HPDE6-E6E7 (cell line): Measurements from ENCODE around the gene HTR1E.
A peak's percentile ranks its signal among the peaks of the same experiment; 100 is the strongest.
"Not testable (repeated sequence)": the region's sequence is repeated elsewhere in the genome, so short reads cannot be mapped to it uniquely, and the experiment has no call there.

Experiments
- DNase-seq: peaks from one replicate; pipeline ENCODE4 v3.0.0; 2011; ENCODE audit warnings: missing footprints; ENCODE audit errors: extremely low spot score

Gene HTR1E

DNA sequence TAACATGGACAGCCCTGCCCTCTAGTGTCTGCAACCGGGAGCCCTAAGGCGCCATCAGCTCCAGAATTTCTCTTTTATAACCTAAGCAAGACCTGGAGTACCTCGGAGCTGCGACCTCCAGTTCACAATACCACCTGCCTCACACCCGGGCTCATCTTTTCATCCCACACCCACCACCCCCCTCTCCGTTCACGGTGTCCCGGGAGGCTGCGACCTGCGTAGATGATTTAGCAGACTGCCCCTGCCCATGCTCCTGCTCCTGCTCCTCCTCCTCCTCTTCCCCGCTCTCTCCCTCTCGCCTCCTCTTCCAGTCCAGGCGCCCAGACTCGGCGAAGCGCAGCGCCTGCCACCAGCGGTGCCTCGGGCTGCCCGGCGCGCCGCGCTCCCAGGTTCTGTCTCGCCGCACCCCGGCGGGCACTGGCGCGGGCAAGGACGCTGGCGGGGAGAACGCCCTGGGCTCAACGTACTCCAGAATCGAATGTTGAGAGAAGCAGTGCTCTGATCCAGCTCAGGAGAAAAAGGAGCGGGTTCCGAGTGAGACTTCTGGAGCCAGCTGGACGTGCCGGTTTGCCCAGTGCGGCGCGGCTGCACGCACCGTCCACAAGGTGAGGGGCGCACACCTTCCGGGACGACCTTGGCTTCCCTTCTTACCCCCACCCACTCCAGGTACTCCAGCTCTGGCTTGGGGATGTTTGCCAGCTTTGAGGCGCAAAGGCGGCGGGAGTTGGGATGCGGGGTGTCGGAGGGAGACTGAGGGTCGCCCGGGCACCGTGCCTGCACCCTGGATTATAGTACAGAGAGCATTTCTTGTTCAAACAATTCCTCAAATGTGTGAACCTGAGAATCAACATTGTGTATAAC, at the start of gene HTR1E:
Gene HTR1E, plus strand, starts transcription at position 310 of the 861 bp plus-strand sequence. CDS start 77,807 bp downstream, outside the sequence.
- peak; percentile 36 for DNase-seq

DNA sequence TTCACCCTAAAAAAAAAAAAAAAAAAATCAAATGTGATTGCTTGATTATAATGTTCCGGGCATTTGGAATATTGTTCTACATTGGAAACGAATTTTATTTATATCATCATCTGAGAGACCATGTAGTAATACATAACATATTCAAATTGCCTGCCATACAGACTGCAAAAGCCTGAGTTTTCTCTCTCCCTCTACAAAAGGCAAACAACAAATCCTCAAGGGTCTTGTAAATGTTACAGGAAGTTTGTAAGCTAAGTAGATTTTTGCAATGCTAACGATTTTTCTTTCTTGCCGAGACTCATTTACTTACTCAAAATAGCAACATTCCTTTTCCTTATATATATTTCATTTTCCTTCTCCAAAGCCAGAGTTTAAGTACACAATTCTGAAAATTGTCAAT, 49.0 kb upstream of the HTR1E start:
- no peak for DNase-seq

DNA sequence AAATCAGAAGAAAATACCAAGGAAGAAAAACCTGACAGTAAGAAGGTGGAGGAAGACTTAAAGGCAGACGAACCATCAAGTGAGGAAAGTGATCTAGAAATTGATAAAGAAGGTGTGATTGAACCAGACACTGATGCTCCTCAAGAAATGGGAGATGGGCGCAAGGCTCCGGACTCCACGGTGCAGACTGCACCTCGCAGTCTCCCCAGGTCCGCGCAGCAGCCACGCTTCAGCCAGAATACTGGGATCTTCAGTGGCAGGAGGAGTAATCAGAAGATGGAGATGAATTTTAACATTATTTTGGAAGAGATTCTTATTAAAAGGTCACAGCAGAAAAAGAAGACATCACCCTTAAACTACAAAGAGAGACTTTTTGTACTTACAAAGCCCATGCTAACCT, 40.1 kb upstream of the HTR1E start:
- DNase-seq = not testable (repeated sequence)

DNA sequence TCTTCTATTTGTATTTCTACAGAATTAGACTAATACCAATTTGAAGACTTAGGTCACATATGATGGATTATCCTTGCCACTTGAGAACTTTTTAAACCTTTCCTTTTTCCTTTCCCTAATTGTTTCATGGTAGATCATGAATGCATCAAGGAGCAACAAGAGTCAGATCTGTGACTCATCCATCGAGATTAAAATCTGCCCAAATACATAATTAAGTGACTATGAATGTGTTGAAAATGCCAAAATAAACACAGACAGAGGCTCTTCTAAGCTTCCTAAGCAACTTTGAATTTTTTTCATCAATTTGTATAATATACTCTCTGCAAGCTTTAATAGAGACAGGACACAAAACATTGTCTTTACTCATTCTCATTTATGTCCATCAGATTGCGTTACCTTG, 23.5 kb upstream of the HTR1E start:
- DNase-seq = no peak

DNA sequence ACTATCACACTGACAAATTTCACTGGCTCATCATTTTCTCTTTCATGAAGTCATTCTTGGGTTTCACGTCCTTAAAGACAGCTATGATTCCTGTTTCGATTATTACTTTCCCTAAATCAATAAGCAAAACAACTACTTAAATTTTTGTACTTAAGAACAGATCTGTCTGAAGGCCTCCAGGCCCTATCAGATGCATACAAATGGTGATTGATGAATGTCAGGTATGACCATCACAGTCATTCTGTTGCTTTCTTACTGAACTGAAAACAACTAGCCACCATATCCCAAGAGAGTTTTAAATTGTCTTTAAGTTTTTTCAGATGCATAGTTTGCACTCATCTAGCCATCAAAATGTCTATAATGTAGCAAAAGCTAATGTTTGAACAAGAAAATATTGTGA, 20.9 kb upstream of the HTR1E start:
- DNase-seq = no peak

- DNase-seq = not testable (repeated sequence)
These were observed 10.2 kb upstream of the HTR1E start for GRCh38 chr6:86927138-86927537.

DNA sequence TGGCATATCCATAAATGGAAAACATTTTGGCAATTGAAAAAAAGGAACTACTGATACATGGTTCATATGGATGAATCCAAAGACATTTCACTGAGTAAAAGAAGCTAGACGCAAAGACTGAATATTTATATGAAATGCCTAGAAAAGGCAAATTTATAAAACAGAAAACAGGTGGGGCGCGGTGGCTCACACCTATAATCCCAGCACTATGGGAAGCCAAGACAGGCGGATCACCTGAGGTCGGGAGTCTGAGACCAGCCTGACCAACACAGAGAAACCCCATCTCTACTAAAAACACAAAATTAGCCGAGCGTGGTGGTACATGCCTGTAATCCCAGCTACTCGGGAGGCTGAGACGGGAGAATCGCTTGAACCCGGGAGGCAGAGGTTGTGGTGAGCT, 9.5 kb upstream of the HTR1E start:
- DNase-seq = not testable (repeated sequence)

DNA sequence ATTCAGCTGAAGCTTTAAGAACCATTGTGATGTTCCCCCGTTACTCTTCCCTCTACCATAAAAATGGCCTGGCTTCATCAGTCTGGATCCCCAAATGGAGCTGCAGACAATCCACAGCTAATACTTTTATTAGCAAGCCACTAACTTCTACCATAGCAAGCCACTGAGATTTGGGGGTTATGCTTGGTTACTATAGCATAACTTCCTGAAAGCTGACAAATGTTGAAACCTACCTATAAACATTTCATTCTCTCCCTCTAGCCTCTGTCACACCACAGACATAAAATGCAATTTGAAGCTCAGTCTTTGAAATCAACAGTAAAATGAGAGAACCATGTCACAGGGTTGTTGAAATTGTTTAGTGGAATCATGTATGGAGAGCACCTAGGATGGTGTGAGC, 3.0 kb upstream of the HTR1E start:
- DNase-seq = no peak

DNA sequence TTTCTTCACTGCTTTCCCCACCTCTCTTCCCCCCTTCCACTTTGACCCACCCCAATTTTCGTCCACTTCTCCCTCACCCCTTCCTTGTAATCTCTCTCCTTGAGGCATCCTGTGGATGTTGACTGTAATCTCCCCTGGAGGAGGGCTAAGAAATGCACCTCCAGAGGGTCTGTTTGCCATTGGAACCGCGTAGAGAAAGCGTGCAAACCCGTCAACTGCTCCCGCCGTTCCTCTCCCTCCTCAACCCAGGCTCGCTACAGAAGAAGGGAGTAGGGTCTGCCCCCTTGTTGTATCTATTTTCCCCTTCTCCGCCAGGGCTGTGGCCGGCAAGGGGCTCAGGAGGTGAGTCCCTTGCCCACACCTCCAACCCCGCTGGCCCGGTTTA, 502 bp upstream of the HTR1E start:
- DNase-seq = no peak

DNA sequence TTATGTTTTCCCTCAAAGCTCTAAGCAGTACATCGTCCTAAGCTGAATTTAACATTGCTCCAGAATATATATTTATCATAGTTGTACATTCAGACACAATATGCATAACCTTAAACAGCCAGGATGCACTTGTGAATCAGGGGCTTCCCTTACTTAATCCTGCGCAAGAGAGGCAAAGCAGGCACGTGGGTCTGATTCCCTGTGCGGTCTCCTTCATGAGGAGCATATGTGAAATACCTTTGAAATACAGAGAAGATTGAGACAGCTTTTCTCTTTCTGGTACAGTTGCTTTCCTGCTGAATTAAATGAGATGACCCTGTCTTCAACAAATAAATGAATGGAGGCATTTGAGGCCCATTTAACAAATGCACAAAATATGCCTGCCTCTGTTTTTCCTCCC, 1.5 kb downstream of the HTR1E start:
- DNase-seq = no peak

GRCh38 chr6:86941461-86941860, 4.1 kb downstream of the HTR1E start:
- no peak for DNase-seq

- no peak for DNase-seq
These were observed 5.6 kb downstream of the HTR1E start for GRCh38 chr6:86942769-86943516.

GRCh38 chr6:86943819-86944407, 6.6 kb downstream of the HTR1E start:
- no peak for DNase-seq

- no peak for DNase-seq
These were observed 12.4 kb downstream of the HTR1E start for GRCh38 chr6:86949771-86950170.

DNA sequence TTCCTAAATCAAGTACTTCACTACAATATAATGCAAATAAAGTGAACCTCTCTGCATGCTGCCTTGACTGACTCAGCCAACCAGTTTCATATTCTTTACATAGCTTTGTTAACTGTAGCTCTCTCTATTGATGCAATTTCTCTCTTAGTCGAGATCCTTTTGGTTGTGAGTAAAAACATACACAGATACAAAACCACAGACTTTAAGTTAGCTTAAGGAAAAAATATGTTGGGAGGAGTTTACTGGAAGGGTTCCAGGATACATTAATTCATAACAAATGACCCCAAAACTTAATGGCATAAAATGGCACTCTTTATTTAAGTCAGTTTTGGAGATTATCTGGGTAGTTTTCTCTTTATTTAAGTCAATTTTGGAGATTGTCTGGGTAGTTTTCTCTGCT, 15.7 kb downstream of the HTR1E start:
- no peak for DNase-seq

DNA sequence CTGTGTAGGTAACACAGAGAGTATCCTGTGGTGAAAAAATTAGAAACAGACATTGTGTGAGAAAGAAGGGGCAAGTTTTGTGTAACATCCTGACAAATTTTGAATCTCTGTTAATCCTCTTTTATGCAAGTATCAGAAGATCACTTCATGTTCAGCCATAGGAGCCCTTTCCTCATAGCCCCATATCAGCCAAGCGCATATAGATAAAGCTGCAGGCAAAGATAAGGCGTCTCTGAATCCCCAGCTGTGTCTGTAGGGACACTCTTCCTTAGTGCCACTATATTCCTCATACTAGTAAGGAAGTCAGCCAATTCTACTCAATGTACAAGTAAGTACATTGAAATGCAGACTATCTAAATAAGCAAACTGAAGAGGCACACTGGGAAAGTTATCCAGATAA, 22.3 kb downstream of the HTR1E start:
- DNase-seq = no peak

GRCh38 chr6:86961455-86962200, 24.3 kb downstream of the HTR1E start:
- DNase-seq = no peak

DNA sequence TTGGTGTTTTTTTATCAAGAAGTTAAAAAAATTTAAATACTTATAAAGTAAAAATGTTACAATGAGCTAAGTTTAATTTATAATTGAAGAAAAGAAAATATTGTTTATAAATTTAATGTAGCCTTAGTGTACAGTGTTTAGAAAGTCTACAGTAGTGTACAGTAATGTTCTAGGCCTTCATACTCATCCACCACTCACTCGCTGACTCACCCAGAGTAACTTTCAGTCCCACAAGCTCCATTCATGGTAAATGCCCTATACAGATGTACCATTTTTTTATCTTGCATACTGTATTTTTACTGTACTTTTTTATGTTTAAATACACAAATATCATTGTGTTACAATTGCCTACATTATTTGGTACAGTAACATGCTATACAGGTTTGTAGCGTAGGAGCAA, 26.0 kb downstream of the HTR1E start:
- DNase-seq = no peak

DNA sequence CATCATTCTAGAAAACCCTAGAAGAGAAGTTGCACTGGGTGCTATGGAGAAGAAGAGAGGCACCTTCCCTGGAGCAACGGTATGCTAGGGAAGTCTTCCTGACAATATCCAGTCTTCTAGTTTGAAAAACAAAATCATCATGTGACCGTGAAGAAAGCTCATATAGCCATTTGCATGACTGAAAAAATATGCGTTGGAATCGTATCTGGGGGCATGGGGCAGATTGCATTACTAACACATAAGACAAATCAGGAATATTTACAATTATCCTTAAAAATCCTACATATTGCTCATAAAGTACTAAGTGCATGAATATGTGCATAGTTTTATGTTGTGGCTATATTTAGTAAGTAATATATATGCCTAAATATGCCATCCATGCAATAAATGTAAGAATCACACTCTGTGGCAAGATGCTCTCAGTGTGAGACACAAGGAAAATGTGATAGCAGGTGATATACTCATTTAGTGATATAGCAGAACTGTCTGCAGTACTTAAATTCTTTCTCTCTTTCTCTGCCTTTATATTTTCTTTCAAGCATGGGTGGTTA, 26.8 kb downstream of the HTR1E start:
- no peak for DNase-seq

GRCh38 chr6:86966271-86966670, 28.9 kb downstream of the HTR1E start:
- no peak for DNase-seq

GRCh38 chr6:86969573-86969972, 32.2 kb downstream of the HTR1E start:
- DNase-seq = peak; percentile 1

DNA sequence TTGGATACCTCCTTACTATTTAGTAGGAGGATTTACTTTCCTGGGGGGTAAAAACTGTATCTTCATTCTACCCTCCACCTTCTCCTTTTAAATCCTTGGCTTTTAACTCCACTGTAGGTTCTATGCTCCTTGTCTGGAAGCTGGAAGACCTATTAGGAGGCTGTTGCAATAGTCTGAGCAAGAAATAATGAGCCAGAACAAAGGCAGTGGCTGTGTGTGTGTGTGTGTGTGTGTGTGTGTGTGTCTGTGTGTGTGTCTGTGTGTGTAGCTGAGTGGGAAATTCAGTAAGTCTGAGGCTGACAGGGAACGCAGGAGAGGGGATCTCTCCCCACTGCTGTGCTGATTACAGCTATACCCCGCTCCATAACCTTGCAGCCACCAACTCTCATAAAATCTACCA, 35.8 kb downstream of the HTR1E start:
- no peak for DNase-seq
